GM19452 (cell line): ENCODE measurements around the gene RAB11A.

Experiments
- ATAC-seq: cut with Tn5 transposase; IDR thresholded peaks from one replicate; pipeline ENCODE4 v1.9.1; 2021; ENCODE audit not compliant: unreplicated experiment

The RAB11A gene

DNA sequence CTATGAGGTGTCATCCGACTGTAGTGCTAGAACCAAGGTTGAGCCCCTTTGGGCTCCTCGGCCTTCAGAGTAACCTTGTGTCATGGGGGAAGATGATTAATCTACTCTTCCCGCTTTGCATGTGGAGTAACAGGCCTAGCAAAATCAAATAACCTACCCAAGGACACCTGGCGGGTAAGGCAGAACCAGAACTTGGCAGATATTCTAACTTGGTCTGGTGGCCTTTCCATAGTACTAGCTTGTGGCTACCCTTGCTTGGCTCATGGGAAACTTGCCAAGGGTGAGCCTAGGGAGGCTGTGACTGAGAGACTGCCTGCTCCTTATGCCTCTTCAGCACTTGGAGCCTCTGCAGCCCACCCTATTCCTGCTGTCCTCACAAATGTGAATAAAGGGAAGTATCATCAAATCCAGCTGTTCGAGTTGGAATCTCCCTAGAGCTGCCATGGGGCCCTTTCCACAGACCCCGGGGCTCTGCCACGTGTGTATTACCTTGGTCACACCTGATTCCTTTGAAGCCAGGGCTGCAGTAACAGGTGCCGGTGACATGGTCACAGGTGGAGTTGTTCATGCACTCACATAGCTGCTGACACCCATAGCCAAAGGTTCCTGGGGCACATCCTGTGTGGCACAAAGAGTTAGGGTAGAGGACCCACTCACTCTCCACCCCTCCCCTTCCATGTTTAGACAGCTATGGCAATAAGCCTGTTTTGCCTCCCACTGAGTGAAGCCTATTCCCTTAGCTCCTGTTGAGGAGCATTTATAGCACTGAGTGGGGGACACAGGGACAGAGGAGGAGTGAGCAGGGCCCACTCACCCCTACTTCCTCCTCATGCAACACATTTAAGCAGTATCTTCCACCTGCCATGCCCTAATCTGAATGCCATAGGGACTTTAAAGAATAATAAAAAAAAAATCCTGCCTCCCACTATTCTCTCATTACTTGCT, 46.0 kb downstream of the RAB11A start:
- no peak for ATAC-seq

DNA sequence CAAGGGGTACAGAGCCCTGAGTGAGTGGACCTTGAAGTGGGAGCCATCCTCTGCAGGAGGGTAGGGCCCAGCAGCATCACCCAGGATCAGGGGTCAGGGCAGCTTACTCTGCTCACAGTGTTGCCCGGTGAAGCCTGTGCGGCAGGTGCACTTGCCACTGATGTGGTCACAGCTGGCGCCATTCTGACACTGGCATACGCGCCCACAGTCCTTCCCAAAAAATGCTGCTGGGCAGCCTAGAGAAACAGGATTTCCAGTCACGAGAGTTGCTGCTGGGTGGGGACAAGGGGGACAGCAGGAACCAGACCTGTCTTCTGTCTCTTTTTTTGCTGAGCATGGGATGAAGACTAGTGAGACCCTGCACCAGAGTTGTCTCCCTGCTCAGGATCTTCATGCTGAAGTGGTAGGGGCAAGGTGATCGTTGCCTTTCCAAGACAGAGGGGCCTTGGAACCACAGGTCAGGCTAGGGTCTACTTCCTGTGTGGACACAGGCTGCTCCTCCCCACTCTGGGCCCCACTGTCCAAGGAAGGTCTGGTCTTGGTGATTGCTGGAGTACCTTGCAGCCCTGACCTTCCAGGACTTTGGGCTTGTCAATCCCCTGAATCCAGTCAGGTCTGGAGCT, 46.9 kb downstream of the RAB11A start:
- no peak for ATAC-seq

DNA sequence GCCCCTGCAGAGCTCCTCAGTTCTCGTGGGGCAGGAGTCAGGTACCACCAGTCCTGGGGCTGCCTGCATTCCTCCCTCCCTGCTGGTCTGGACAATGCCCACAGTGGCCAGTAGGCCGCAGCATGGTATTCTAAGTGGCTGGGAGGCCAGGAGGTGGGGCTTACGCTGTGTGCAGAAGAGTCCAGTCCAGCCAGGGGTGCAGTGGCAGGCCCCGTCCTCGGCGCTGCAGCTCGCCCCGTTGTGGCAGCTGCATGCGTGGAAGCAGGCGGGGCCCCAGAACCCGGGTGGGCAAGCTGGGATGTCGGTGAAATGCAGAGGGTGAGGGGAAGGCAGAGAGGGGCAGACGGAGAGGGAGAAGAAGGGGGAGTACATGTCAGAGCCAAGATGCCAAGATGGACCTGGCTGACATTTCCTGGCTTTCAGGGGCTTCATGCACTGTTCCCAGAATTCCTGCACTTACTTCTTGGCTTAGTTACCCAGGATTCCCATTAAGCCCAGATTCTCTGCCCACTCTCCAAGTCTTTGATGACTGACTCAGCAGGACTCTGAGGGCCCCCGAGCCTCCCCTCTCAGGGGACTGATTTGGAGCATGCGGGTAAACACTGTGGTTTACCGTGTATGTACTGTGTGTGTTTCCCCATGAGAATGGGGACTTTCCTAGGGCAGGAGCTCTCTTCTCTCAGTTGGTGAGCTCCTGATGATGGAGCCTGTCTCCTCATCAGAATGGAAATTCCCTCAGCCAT, 47.5 kb downstream of the RAB11A start:
- no peak for ATAC-seq

DNA sequence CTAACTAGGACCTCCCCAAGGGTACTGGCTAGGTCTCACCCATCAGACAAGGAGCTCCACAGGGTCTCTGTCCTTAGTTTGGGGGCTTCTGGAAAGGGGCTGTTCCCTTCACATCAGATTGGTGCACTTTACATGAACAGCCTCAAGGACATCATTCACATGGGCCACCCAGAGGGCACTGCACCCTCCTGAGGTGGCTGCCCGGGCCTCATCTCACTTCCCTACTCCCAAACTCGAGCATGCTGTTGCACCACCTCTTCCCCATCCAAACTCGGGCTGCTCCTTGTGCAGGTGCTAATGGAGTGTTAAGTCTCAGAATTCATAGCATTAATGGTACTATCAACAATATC, 48.1 kb downstream of the RAB11A start:
- ATAC-seq: no peak

DNA sequence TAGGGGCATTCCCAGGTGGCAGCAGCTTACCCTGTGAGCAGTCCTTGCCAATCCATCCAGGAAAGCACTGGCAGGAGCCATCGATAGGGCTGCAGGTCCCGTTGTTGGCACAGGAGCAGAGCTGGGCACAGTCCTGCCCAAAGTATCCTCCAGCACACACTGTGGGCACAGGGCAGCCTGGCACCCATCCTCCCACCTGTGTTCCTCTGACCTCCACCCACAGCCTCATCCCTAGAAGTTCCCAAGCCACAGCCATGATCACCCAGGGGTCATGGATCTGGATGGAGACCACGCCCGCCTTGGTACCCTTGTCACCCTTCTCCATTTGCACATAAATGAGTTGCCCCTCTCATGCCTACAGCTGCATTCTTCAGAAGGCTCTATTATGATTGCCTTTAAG, 48.6 kb downstream of the RAB11A start:
- ATAC-seq: no peak

DNA sequence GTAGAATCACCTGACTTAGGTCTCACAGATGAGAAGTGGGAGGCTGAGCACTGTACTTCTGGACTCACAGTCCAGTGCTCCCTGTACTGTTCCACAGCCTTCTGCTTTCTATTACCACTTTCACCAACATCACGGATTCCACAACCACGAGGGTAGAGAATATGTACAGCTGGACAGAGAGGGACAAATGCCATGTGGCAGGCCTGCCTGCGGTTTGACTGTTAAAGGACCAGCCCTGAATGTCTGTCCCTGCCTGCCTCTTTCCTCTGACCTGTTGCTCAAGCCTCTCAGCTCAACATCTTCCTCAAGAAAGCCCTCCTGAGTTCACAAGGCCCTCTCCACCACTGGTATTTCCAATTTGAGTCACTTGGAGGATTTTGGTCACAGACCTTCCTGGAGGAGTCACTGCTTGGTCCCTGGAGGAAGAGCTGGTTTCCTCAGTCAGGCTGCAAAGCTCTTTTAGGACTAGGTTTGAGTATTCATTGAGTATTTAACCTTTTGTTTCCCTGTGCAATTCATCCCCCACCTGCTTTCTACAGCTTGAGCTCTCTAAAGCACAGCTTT, 49.1 kb downstream of the RAB11A start:
- ATAC-seq: no peak

DNA sequence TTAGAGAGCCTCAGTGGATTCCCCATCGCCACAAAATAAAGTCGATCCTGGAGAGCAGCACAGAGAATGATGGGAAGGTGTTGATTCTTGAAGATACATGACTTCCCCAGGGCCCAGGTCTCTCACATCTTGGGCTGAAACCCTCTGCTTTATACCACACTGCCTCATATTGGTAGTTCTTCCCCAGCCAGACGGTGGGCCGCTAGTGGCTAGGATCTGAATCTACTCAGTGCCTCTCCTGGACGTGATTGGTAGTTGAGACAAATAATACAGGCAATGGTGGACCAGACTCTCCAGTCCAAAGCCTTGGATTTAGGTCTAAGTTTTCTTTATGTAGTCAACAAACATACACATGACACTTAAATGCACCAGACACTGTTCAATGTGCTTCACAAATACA, 49.7 kb downstream of the RAB11A start:
- ATAC-seq: no peak

DNA sequence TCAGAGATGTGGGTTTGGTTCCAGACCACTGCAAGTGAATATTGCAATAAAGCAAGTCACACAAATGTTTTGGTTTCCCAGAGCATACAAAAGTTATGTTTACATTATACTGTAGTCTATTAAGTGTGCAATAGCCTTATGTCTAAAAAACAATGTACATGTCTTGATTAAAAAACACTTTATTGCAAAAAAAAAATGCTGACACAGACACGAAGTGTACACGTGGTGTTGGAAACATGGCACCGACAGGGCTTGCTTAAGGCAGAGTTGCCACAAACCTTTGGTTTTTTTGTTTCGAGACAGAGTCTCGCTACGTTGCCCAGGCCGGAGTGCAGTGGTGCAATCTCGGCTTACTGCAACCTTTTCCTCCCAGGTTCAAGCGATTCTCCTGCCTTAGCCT, 50.1 kb downstream of the RAB11A start:
- no peak for ATAC-seq

DNA sequence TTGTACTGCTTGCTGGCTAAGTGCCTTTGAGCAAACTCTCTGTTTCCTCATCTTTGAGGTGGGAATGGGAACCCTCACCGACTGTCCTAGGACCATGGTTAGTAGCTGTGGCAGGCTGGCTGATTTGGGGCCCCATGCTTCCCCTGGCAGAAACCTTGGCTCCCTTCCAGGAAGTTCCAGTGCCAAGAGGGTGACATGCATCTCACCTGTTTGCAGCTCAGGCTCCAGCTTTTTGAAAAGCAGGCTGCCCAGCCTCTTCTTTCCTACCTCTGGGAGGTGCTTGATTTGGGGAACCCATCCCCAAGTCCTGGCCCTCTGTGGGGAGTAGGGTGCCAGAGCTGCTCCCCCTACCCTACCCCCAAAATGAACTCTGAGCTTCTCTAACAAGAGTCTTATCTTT, 50.8 kb downstream of the RAB11A start:
- ATAC-seq: no peak

DNA sequence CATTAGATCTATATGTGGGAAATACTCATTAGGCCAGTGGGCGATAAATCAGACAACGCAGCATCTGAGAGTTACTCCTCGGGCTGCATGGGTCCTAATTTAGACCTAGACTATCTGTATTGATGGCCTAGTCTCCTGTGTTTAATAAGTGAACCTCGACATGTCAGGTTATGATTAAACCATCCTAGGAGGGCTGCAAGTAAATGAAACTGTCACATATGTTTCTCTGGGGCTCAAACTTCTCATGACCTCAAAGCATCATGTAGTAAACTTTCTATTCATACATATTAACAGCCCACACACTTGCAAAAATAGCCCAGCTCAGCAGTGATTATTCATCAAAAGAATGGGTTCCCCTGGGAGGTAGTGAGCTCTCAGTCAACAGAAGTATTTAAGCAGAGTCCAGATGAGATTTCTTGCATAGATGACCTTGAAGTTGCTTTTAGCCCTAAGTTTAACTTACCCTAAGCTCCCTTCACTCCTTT, 51.6 kb downstream of the RAB11A start:
- no peak for ATAC-seq

DNA sequence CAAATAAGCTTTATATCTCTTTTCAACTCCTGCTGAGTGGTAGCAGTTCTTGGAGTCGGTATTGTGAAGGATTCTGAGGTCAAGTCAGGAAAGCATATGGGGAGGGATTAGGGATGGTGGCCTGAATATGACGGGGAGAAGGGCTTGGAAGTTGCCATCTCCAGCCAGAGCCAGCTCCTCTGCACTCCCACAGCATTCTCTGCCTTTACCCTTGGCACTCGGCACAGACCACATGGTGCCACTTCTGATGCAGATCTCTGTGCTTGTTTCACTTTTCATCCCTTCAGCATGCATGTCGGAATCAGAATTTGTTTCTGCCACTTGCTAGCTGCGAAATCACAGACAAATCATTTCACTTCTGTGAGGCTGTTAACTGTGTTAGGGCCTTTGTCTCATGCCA, 52.5 kb downstream of the RAB11A start:
- ATAC-seq: no peak

DNA sequence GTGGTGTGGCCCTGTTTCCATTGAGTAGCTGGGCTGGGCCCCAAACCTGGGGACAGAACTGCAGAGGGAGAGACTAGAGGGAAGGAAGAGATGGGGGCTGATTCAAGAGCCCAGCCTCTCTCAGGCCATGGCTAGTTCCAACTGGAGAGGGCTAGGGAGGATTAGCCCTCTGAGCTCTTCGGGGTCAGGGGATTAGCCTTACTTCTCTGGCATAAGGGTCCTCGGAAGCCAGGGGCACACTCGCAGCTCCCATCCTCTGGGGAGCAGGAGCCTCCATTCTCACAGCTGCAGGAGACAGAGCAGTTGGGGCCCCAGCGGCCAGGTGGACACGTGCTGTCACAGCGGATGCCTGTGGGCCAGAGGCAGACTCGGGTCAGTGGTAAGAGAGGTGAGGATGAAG, 53.3 kb downstream of the RAB11A start:
- no peak for ATAC-seq

DNA sequence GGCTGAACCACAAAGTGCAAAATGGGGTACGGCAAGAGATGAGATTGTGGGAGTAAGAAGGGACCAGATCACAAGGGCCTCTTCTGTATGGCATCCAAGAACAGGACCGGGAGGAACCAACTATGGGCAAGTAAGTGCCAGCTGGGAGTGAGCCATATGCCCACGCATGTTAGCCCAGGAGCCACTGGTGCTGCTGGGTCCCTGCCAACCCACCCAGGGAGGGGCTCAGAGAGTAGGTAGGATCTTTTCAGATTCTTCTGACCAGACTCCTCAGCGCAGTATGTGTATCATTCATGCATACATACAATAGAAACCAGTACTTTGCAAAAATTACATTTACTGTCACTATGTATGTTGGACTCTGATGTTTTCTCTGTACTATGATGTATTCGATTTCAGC, 54.0 kb downstream of the RAB11A start:
- ATAC-seq: no peak

DNA sequence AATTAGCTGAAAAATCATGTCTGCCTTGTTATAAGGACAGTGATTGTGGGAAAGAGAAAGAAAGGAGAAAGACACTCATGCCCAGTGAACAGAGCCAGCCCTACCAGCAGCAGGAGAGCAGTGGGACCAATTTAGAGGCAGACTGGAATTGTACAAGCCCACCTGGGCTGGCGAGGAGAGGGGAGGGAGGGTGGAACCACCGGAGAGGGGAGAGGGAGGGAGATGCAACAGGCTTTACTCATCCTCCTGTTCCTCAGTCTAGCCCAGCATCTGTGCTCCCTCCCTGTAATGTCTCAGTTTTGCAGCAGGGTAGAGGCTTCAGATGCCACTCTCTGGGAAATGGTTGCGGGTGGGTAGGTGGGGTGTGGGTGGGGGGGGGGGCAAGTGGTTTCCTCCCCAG, 54.7 kb downstream of the RAB11A start:
- no peak for ATAC-seq

DNA sequence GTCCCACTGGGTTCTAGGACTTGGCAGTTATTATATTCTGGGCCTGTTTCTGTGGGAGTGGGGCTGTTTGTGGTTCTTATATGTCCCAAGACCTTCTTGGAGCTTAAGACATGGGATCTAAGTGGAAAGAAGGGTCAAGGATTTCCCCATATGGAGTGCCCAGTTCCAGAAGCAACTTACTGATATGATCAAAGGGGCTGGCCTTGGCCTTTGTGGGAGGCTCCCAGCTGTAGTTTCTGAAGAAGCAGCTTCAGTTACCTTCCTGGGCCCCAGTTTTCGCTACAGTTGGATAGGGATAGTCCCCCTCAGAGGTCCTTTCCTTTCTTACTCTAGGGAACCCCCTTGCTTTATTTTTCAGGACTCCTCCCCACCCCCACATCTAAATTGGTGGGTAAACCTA, 56.0 kb downstream of the RAB11A start:
- no peak for ATAC-seq

DNA sequence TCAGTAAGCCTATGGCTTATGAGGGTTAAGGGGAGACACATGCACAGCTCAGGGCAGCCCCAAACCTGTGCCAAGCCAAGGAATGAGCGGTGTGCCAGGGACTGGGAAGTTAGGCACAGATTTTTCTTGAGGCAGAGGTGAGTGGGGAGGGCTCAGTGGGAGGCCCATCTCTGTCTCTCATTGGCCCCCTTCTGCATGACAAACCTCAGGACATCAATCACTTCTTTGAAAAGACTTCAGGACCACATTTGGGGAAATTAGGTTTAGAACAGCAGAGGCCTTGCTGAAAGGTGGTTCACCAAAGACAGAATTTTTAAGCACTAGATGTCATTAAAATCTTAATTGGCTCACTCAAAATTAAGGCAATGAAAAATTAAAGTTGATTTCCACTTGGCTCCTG, 57.2 kb downstream of the RAB11A start:
- ATAC-seq: no peak

DNA sequence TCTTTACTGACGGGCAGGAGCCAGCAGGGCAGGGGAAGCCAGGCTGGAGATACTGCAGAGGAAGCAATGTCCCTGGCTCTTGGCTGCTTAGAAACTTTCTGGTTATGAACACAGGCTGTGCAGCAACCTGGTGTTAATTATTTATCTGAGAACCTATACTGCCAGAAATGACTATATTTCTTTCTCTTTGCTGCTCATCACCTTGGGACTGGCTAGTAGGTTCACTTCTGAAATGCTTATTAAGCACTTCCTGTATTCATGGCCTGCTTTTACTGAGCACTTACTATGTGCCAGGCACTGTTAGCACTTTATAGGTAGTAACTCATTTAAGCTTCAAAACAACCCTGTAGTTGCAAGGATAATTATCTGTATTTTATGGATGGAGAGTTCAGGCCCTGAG, 57.6 kb downstream of the RAB11A start:
- peak; percentile 71 for ATAC-seq

DNA sequence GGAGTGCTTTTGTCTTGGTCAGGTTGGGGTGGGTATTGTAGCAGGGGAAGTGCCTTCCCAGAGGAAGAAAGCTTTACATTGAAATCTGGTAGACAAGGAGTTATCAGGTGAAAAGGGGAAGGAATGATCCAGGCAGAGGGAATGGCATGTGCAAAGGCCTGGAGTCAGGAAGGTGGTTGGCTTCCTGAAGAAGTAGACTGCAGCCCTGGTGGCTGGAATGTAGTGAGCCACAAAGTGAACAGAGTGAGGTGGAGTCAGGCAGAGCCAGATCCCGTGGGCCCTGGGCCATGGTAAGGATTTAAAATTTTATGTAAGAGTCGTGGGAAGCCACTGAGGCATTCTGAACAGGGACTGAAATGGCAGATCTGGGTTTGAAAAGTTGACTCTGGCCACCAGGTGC, 58.3 kb downstream of the RAB11A start:
- ATAC-seq: no peak

DNA sequence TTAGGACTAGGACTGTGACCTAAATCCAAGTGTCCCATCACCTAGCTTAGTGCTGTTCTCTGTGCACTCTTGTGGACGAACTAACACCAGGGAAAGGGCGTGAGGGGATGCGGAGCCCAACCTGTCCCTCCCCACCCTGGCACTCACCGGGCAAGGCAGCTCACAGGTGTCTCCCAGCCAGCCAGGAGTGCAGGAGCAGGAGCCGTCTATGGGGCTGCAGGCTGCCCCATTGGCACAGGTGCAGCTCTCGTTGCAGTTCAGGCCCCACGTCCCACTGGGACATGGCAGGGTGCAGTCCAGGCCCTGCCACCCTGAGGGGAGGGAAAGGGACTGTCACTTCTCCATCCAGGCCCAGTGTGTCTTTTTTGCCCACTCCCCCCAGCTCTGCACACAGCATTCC, 60.3 kb downstream of the RAB11A start:
- ATAC-seq: no peak

DNA sequence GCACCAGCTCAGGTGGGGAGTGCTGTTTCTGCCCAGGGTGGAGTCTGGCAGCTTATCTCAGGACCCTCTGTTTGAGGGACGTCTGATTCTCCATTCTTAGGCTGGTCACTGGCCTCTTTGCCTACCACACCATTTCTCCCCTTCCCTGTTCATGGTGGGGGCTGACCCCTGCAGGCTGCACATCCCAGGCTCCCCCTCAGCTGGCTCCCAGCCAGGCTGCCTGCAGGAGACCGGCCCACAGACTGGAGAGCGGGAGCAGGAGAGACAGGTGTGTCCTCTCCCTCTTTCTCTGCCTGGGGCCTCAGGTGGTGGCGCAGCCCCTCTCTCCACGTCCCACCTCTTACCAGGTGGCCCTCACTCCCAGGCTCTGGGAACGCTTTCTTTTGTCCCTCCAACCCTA, 60.8 kb downstream of the RAB11A start:
- no peak for ATAC-seq

DNA sequence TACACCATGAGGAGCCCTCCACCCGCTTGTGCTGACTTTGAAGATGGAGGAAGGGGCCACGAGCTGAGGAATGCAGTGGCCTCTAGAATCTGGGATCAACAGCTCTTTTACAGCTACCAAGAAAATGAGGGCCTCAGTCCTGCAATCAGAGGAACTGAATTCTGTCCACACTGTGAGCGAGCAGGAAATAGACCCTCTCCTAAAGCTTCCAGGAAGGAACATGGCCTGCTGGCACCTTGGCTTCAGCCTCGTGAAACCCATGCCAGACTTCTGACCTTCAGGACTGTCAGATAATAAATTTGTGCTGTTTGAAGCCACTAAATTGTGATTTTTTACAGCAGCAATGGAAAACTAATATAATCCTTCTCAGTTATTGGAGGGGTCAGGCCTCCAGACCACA, 61.9 kb downstream of the RAB11A start:
- no peak for ATAC-seq

DNA sequence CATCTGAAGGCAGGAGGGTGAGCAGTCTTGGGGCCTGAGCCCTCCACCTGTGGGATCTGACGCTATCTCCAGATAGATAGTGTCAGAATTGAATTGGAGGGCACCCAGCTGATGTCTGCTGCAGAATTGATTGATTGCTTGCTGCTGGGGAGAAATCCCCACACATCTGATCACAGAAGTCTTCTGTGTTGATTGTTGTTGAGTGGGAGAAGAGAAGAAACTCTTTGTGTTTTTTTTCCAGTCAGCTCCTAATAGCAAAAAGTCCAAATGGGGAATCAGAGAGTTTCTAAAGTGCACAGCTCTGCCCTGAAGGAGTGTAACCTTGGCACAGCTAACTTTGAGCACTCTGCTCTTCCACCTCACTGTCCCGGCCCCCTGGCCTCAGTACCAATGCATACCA, 66.1 kb downstream of the RAB11A start:
- no peak for ATAC-seq
